22Rv1 (cell line): ENCODE data around the gene SLC46A1.

Source experiments
- ZFX ChIP-seq: fragments of 450-650 bp; IDR thresholded peaks from 2 replicates; pipeline ENCODE4 v1.6.1; 2017; ENCODE audit warnings: antibody characterized with exemption, borderline replicate concordance
- TF ChIP-seq, protein P1 (sequence below): fragments of 450-650 bp; IDR thresholded peaks from 2 replicates; pipeline ENCODE4 v1.5.1; 2017; ENCODE audit warnings: mild to moderate bottlenecking

DNA sequence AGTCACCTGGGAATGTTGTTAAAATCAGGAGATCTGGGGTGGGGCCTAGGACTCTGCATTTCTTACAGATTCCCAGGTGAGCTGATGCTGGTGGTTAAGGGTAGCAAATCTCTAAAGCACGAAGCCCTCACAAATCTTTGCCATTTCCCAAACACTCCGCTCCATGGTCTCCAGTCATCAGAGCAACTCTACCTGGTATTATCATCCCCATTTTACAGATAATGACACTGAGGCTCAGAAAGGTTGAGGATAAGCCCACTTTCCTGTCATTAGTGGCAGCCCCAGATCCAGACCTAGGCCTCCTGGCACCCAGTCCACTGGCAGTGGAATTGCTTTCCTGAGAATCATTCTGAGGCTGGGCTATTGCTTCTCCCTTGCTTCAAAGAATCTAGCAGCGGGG is 8.7 kb downstream of the SLC46A1 start:
- TF ChIP-seq, protein P1, sequence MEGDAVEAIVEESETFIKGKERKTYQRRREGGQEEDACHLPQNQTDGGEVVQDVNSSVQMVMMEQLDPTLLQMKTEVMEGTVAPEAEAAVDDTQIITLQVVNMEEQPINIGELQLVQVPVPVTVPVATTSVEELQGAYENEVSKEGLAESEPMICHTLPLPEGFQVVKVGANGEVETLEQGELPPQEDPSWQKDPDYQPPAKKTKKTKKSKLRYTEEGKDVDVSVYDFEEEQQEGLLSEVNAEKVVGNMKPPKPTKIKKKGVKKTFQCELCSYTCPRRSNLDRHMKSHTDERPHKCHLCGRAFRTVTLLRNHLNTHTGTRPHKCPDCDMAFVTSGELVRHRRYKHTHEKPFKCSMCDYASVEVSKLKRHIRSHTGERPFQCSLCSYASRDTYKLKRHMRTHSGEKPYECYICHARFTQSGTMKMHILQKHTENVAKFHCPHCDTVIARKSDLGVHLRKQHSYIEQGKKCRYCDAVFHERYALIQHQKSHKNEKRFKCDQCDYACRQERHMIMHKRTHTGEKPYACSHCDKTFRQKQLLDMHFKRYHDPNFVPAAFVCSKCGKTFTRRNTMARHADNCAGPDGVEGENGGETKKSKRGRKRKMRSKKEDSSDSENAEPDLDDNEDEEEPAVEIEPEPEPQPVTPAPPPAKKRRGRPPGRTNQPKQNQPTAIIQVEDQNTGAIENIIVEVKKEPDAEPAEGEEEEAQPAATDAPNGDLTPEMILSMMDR, result no peak
- no peak for TF ChIP-seq ZFX
